GM12873 (cell line): ENCODE results near the gene GDPD3.
A peak's percentile ranks its signal among the peaks of the same experiment; 100 is the strongest.

Experiments
- CTCF ChIP-seq: IDR thresholded peaks from 2 replicates; pipeline ENCODE4 v1.5.1; 2012; ENCODE audit warnings: low read depth, mild to moderate bottlenecking, moderate library complexity, low read length, control low read depth; ENCODE audit not compliant: insufficient read depth; ENCODE audit errors: missing control alignments

GDPD3 gene

GRCh38 chr16:30104090-30104489, 9.2 kb downstream of the GDPD3 start:
- TF ChIP-seq CTCF = no peak

- TF ChIP-seq CTCF = no peak
These were observed 16.3 kb downstream of the GDPD3 start for GRCh38 chr16:30096862-30097563.

- no peak for TF ChIP-seq CTCF
These were observed 17.1 kb downstream of the GDPD3 start, which contains the start of gene YPEL3 for GRCh38 chr16:30096105-30096861. YPEL3 (minus strand) TSS chr16:30096213; CDS start chr16:30095482, 731 bp downstream.

GRCh38 chr16:30095166-30096078, 17.9 kb downstream of the GDPD3 start:
- no peak for TF ChIP-seq CTCF

GRCh38 chr16:30094541-30095165, 18.7 kb downstream of the GDPD3 start:
- no peak for TF ChIP-seq CTCF

- peak; percentile 96 for TF ChIP-seq CTCF
These were observed 20.8 kb downstream of the GDPD3 start for GRCh38 chr16:30092373-30093010.
